H1 (cell line): ENCODE results near the gene DUSP3. TPM values are rescaled to one million over a fixed set of nuclear protein-coding genes. Genes with fewer than 3 reads are reported as not detected.

Experiments
- CTCF ChIA-PET: fragments of 300-600 bp; sonication (Branson Sonifier 250); formaldehyde crosslinking; loops from one replicate; lab custom pipeline; 2021; ENCODE audit not compliant: partially characterized antibody; lab: Charles Lee
- POLR2A ChIA-PET: fragments of 300-600 bp; sonication (Branson Sonifier 250); formaldehyde crosslinking; loops from one replicate; lab custom pipeline; 2021; ENCODE audit warnings: inconsistent platforms; ENCODE audit not compliant: partially characterized antibody; lab: Charles Lee
- DNase-seq, 2 experiments: peaks; one replicate each; pipeline versions ENCODE4 v3.0.0 to v3.0.0-alpha.2; 2010 to 2022; ENCODE audit warnings: low spot score in 2 of 2, low read depth in 1 of 2, mixed read lengths in 1 of 2
- FAIRE-seq: peaks from 2 replicates; lab custom pipeline; 2011; peaks lifted over from hg19 to GRCh38; lab: Jason Lieb, UNC
- H2AFZ ChIP-seq: 2 replicates; pipeline ENCODE4 v1.8.1; 2012; ENCODE audit warnings: low read length, inconsistent platforms
- H2AK5ac ChIP-seq: 2 replicates; pipeline ENCODE4 v1.6.1; 2013; ENCODE audit warnings: low read depth, low read length
- H2BK120ac ChIP-seq: replicated peaks from 2 replicates; pipeline ENCODE3; 2013; ENCODE audit warnings: low read depth, low read length, inconsistent platforms
- H2BK12ac ChIP-seq: 2 replicates; pipeline ENCODE4 v1.6.1; 2013; ENCODE audit warnings: low read depth, low read length
- H2BK15ac ChIP-seq: 2 replicates; pipeline ENCODE4 v1.6.1; 2013; ENCODE audit warnings: low read length
- H2BK20ac ChIP-seq: 2 replicates; pipeline ENCODE4 v1.6.1; 2013; ENCODE audit warnings: low read length
- H2BK5ac ChIP-seq: 2 replicates; pipeline ENCODE4 v1.6.1; 2013; ENCODE audit warnings: low read depth, low read length
- H3K14ac ChIP-seq: 2 replicates; pipeline ENCODE4 v1.6.1; 2013; ENCODE audit warnings: inconsistent platforms; ENCODE audit not compliant: insufficient read length
- H3K18ac ChIP-seq: 2 replicates; pipeline ENCODE4 v1.6.1; 2013; ENCODE audit warnings: low read length; ENCODE audit errors: extremely low read depth
- H3K23ac ChIP-seq: 2 replicates; pipeline ENCODE4 v1.6.1; 2013; ENCODE audit warnings: inconsistent platforms; ENCODE audit not compliant: insufficient read length
- H3K23me2 ChIP-seq: 2 replicates; pipeline ENCODE4 v1.6.1; 2013; ENCODE audit warnings: low read depth, low read length
- H3K27ac ChIP-seq: 2 replicates; pipeline ENCODE4 v1.6.1; 2011; ENCODE audit warnings: low read depth, low read length, inconsistent platforms
- H3K27me3 ChIP-seq, 4 experiments: replicated peaks in 1 of 4; 1 replicate in 1 of 4; 2 replicates in 3 of 4; pipeline versions ENCODE4 v1.6.1 to v1.8.1; 2011 to 2013; ENCODE audit warnings: low read length in 3 of 4, mild to moderate bottlenecking in 3 of 4, inconsistent platforms in 2 of 4, mixed read lengths in 2 of 4, moderate library complexity in 1 of 4; ENCODE audit not compliant: control insufficient read depth in 3 of 4, insufficient read depth in 3 of 4; ENCODE audit errors: extremely low read depth in 1 of 4
- H3K36me3 ChIP-seq, 4 experiments: 2 replicates each; pipeline versions ENCODE4 v1.6.1 to v1.8.1; 2011 to 2013; ENCODE audit warnings: mild to moderate bottlenecking in 4 of 4, low read length in 3 of 4, moderate library complexity in 2 of 4, control low read depth in 1 of 4, inconsistent platforms in 1 of 4; ENCODE audit not compliant: insufficient read depth in 4 of 4, control insufficient read depth in 2 of 4
- H3K4ac ChIP-seq: replicated peaks from 2 replicates; pipeline ENCODE3; 2013; ENCODE audit warnings: low read length, low read depth, mixed read lengths, inconsistent platforms; ENCODE audit not compliant: insufficient read length
- H3K4me1 ChIP-seq, 4 experiments: replicated peaks in 1 of 4; 1 replicate in 1 of 4; 2 replicates in 3 of 4; pipeline versions ENCODE4 v1.6.1 to v1.8.1; 2011 to 2013; ENCODE audit warnings: low read length in 3 of 4, inconsistent platforms in 2 of 4, mixed read lengths in 1 of 4; ENCODE audit not compliant: insufficient read depth in 4 of 4, control insufficient read depth in 3 of 4
- H3K4me2 ChIP-seq, 2 experiments: 2 replicates each; pipeline versions ENCODE4 v1.6.1 to v1.8.1; 2011 to 2013; ENCODE audit warnings: low read depth in 2 of 2, low read length in 2 of 2, control low read depth in 1 of 2, inconsistent platforms in 1 of 2, mild to moderate bottlenecking in 1 of 2; ENCODE audit not compliant: insufficient read depth in 1 of 2
- H3K4me3 ChIP-seq, 4 experiments: fragments of 200-600, 300-600 bp in 1 of 4; sonication (generic), shearing (Covaris generic), sonication (Bioruptor Twin) in 1 of 4; 2 replicates each; pipeline versions ENCODE4 v1.5.1 to v1.8.1; 2011 to 2016; ENCODE audit warnings: low read length in 4 of 4, low read depth in 3 of 4, control low read depth in 2 of 4, inconsistent platforms in 2 of 4, mild to moderate bottlenecking in 2 of 4, mixed read lengths in 1 of 4, moderate library complexity in 1 of 4; ENCODE audit not compliant: insufficient read depth in 2 of 4; ENCODE audit errors: extremely low read depth in 1 of 4
- H3K56ac ChIP-seq: replicated peaks from 2 replicates; pipeline ENCODE3; 2013; ENCODE audit warnings: low read depth, mild to moderate bottlenecking, mixed read lengths, low read length, inconsistent platforms; ENCODE audit not compliant: insufficient read length
- H3K79me1 ChIP-seq: 2 replicates; pipeline ENCODE4 v1.6.1; 2013; ENCODE audit warnings: low read depth, low read length, control low read depth
- H3K79me2 ChIP-seq, 2 experiments: 2 replicates each; pipeline versions ENCODE4 v1.6.1 to v1.8.1; 2012 to 2013; ENCODE audit warnings: low read length in 2 of 2, mild to moderate bottlenecking in 2 of 2, inconsistent platforms in 1 of 2; ENCODE audit not compliant: insufficient read depth in 2 of 2, control insufficient read depth in 1 of 2
- H3K9ac ChIP-seq, 4 experiments: replicated peaks in 1 of 4; 1 replicate in 1 of 4; 2 replicates in 3 of 4; pipeline versions ENCODE4 v1.6.1 to v1.8.1; 2011 to 2013; ENCODE audit warnings: low read depth in 3 of 4, low read length in 3 of 4, control low read depth in 2 of 4, mild to moderate bottlenecking in 2 of 4, moderate library complexity in 2 of 4, inconsistent platforms in 1 of 4; ENCODE audit errors: extremely low read depth in 1 of 4
- H3K9me3 ChIP-seq, 2 experiments: 2 replicates each; pipeline versions ENCODE4 v1.6.1 to v1.8.1; 2012 to 2013; ENCODE audit warnings: mild to moderate bottlenecking in 2 of 2, moderate library complexity in 2 of 2, control low read depth in 1 of 2, inconsistent platforms in 1 of 2, low read depth in 1 of 2, low read length in 1 of 2, mixed read lengths in 1 of 2; ENCODE audit not compliant: insufficient read depth in 2 of 2
- H4K20me1 ChIP-seq, 2 experiments: replicated peaks in 1 of 2; 2 replicates each; pipeline versions ENCODE3 to v1.8.1; 2011 to 2013; ENCODE audit warnings: inconsistent platforms in 2 of 2, low read length in 2 of 2, mild to moderate bottlenecking in 1 of 2; ENCODE audit not compliant: insufficient read depth in 2 of 2, control insufficient read depth in 1 of 2
- H4K5ac ChIP-seq: 2 replicates; pipeline ENCODE4 v1.6.1; 2013; ENCODE audit warnings: low read length, low read depth, mixed read lengths, inconsistent platforms; ENCODE audit not compliant: insufficient read length
- H4K8ac ChIP-seq: 2 replicates; pipeline ENCODE4 v1.8.0; 2013; ENCODE audit warnings: mild to moderate bottlenecking, moderate library complexity, low read length, inconsistent platforms; ENCODE audit not compliant: insufficient read depth; ENCODE audit errors: extremely low read depth
- H4K91ac ChIP-seq: replicated peaks from 2 replicates; pipeline ENCODE3; 2013; ENCODE audit warnings: low read length, mixed read lengths, inconsistent platforms; ENCODE audit not compliant: insufficient read length
- ATF3 ChIP-seq: IDR thresholded peaks from 2 replicates; pipeline ENCODE4 v1.6.1; 2011; ENCODE audit warnings: low read depth, mild to moderate bottlenecking, low read length; ENCODE audit not compliant: insufficient read depth
- CBX8 ChIP-seq: fragments of 300-800, 300-1000 bp; sonication (generic); IDR thresholded peaks from 2 replicates; pipeline ENCODE4 v1.7.1; 2016; ENCODE audit warnings: low read depth, low read length, borderline replicate concordance
- CHD2 ChIP-seq: IDR thresholded peaks from 2 replicates; pipeline ENCODE4 v1.6.1; 2012; ENCODE audit warnings: low read length, improper control_type of control experiment
- EP300 ChIP-seq, 2 experiments: IDR thresholded peaks; 1 replicate in 1 of 2; 2 replicates in 1 of 2; pipeline ENCODE4 v1.6.1; 2011 to 2012; ENCODE audit warnings: low read depth in 2 of 2, low read length in 2 of 2, mild to moderate bottlenecking in 2 of 2, borderline replicate concordance in 1 of 2, inconsistent platforms in 1 of 2, moderate library complexity in 1 of 2
- EZH2 ChIP-seq: fragments of 200-600 bp; sonication (generic); IDR thresholded peaks from 2 replicates; pipeline ENCODE4 v1.7.1; 2012; ENCODE audit warnings: low read depth, mild to moderate bottlenecking, moderate library complexity, low read length, inconsistent platforms; ENCODE audit not compliant: severe bottlenecking
- KDM5A ChIP-seq: fragments of 200-600 bp; IDR thresholded peaks from 2 replicates; pipeline ENCODE4 v1.7.1; 2012; ENCODE audit warnings: mild to moderate bottlenecking, low read length, inconsistent platforms, mixed read lengths
- RFX5 ChIP-seq: IDR thresholded peaks from 2 replicates; pipeline ENCODE4 v1.6.1; 2011; ENCODE audit warnings: low read depth, low read length, improper control_type of control experiment, borderline replicate concordance
- SP4 ChIP-seq: IDR thresholded peaks from 2 replicates; pipeline ENCODE4 v1.6.1; 2012; ENCODE audit warnings: low read length, inconsistent platforms
- TAF1 ChIP-seq: IDR thresholded peaks from 2 replicates; pipeline ENCODE4 v1.6.1; 2011; ENCODE audit warnings: mild to moderate bottlenecking, low read depth, low read length
- TCF12 ChIP-seq: IDR thresholded peaks from 2 replicates; pipeline ENCODE4 v1.6.1; 2011; ENCODE audit warnings: low read depth, mild to moderate bottlenecking, low read length
- TEAD4 ChIP-seq: IDR thresholded peaks from 2 replicates; pipeline ENCODE4 v1.6.1; 2012; ENCODE audit warnings: low read depth, low read length, inconsistent platforms, mixed read lengths
- WGBS, 2 experiments: shearing (Covaris generic) in 1 of 2; methylation state at CpG; one replicate each; pipeline versions ENCODE4 v1.1.6 to v1.1.7; 2013 to 2015; ENCODE audit warnings: low lambda C conversion rate in 2 of 2, mixed read lengths in 2 of 2, inconsistent platforms in 1 of 2, low coverage in 1 of 2, missing lambda C conversion rate in 1 of 2; ENCODE audit not compliant: insufficient replicate concordance in 2 of 2, insufficient coverage in 1 of 2, insufficient read length in 1 of 2; ENCODE audit errors: extremely low coverage in 1 of 2, missing lambda C conversion rate in 1 of 2; 5-methylcytosine and 5-hydroxymethylcytosine counted together
- polyA plus RNA-seq, 7 experiments: library from polyadenylated mRNA; depleted of rRNA in 3 of 7; stranded (reverse) in 5 of 7; unstranded in 2 of 7; fragments of >200 nt in 5 of 7; fragments of 200-250 nt in 2 of 7; gene quantifications; 1 replicate in 5 of 7; 2 replicates in 1 of 7; 4 replicates in 1 of 7; pipeline versions ENCODE4 v1.2.1 to v1.2.3, GENCODE V29; 2011 to 2013; ENCODE audit warnings: missing spikeins in 2 of 7, mixed read lengths in 2 of 7
- total RNA-seq: library from RNA; stranded (reverse); fragmentation: NEBNext Ultra II Directional; extraction: Animal tissue kit (Norgen Biotek cat#: 25700); gene quantifications from 2 replicates; pipeline ENCODE4 v1.2.1, GENCODE V29; 2021

DUSP3 gene
- total and polyA plus RNA-seq, 2 of the 8 experiments (the other 6 are each of a cell fraction or from before 2014, with no cell fraction given) = 15.1 to 21.2 TPM

DNA sequence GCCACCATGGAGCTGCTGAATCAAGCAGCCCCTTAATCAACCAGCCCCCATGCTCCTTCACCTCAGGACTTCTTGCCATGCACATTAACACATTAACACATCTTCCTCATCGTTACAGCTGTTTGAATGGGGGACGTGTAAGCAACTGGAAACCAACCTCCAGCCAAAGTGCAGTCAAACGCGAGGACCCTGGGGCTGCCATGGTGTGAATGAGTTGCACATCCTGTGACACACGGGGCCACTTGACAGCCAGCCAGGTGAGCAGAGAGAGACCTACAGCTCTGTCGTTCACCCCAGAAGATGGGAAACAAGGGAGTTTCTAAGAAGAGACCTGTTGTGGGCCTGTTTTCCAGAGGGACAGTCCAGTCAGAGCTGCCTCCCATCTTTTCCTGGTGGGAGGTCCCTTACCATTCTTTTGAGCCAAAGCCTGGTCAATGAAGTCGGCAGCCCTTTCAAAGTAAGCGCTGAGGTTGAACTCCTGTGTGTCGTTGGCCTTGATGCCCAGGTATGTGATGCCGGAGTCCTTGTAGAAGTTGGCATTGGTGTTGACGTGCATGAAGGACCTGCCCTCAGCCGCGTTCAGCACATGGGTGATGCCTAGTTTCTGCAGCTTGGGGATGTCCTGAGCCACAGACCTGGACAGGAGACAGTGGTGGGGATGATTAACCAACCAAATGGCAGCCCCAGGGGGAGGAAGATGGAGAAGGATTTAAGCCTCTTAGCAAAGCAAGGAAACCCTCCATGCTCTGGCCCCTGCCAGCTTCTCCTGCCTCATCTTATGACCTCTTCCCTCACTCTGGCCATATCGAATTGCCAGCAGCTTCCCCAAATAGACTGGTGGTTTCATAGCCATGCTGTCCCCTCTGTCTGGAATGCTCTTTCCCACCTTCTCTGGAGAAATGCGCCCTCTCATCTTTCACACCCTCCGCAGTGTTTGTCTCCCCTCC lies 4.2 kb downstream of the DUSP3 start:
- Histone ChIP-seq H3K23me2 (no peaks in the 10 kb centered on the region), H3K79me2 (peaks cover 0 to 5% of the 10 kb centered on the region in 2 experiments; a peak in 2 of 4 replicates), H3K56ac (no peak overlapping the region), H3K9me3 (no peaks in the 10 kb centered on the region), H3K27me3 (peaks cover 0 to 3% (median 2%) of the 10 kb centered on the region in 4 experiments; a peak in 5 of 7 replicates), H2BK12ac (no peak overlapping the region), H2BK15ac (no peak overlapping the region), H3K23ac (no peak overlapping the region), H3K79me1 (peaks cover 3% of the 10 kb centered on the region; the same call in 1 of the 2 replicates), H2BK20ac (no peak overlapping the region), H3K14ac (no peak overlapping the region), H4K8ac (no peak overlapping the region), H4K5ac (no peak overlapping the region), H3K9ac (no peak overlapping the region), H3K4me2 (no peak overlapping the region), H3K4me1 (peaks cover 0 to 3% (median 2%) of the 10 kb centered on the region in 4 experiments; a peak in 5 of 7 replicates), H4K20me1 (peaks cover 2 to 4% of the 10 kb centered on the region in 2 experiments), H2AFZ (no peak overlapping the region), H3K27ac (no peak overlapping the region), H4K91ac (no peak overlapping the region), H2AK5ac (no peak overlapping the region), H2BK120ac (no peak overlapping the region), H3K36me3 (peaks cover 3 to 24% (median 14%) of the 10 kb centered on the region in 4 experiments; a peak in 6 of 8 replicates), H2BK5ac (no peak overlapping the region), H3K18ac (no peak overlapping the region), H3K4ac (no peak overlapping the region), H3K4me3 (no peak overlapping the region)
- ChIA-PET CTCF (interaction anchor here (0.8 to 3.5 kb wide), 5 partner anchors 9 to 95 kb away, joined by 3 to 18 read pairs (median 4); no protein-coding TSS in a partner anchor), POLR2A (no interaction called here)
- DNase-seq (no peak), FAIRE-seq (no peak)
- WGBS, 2 experiments = 92% methylated on average over 16 of the region's 16 CpGs; no CpG with 5 or more reads in 1 of the 2 experiments
- TF ChIP-seq SP4 (no peak), RFX5 (no peak), KDM5A (no peak), CHD2 (no peak), EP300 (IDR thresholded peaks at IDR 0.05; ENCODE audit: borderline replicate concordance in 1 of 2, low read depth in 2 of 2, low read length in 2 of 2) (no peak), TEAD4 (no peak), TAF1 (no peak), TCF12 (no peak), CBX8 (no peak), ATF3 (no peak), EZH2 (no peak)
